ENCODE results near the gene KLF15. TPM values are rescaled to one million over a fixed set of nuclear protein-coding genes. Genes with fewer than 3 reads are reported as not detected.

The KLF15 gene
- total RNA-seq, 1 donor from 2014 or later = 0.67 TPM

DNA sequence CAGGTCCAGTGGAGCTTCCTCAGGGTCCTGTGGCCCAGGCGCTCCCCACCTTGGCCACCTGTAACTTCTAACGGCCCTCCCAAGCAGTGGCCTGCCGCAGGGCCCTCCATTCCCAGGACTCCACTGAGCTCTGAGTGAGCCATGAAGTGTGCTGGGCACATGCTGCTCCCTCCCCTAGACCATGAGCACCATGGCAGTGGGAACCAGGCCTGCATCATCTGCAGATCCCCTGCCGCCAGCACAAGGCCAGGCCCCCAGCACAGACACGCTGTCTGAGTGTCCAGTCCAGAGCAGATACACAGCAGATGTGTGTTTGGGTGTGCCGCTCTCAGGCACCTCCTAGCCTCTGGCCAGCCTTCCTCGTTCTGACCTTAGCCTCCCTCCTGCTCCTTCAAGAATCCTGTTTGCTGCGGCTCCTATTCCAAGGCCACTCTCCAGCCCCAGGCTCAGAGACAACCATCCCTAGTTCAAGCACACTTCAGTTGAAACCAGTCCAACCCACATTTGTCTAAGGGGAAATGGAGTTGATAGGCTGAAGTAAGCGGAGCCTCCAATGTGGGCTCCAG is 7.0 kb upstream of the KLF15 start:
- TF ChIP-seq, protein P1, sequence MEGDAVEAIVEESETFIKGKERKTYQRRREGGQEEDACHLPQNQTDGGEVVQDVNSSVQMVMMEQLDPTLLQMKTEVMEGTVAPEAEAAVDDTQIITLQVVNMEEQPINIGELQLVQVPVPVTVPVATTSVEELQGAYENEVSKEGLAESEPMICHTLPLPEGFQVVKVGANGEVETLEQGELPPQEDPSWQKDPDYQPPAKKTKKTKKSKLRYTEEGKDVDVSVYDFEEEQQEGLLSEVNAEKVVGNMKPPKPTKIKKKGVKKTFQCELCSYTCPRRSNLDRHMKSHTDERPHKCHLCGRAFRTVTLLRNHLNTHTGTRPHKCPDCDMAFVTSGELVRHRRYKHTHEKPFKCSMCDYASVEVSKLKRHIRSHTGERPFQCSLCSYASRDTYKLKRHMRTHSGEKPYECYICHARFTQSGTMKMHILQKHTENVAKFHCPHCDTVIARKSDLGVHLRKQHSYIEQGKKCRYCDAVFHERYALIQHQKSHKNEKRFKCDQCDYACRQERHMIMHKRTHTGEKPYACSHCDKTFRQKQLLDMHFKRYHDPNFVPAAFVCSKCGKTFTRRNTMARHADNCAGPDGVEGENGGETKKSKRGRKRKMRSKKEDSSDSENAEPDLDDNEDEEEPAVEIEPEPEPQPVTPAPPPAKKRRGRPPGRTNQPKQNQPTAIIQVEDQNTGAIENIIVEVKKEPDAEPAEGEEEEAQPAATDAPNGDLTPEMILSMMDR (IDR thresholded peaks at IDR 0.05; ENCODE audit: insufficient read depth, low read length, poor library complexity, severe bottlenecking) = no peak
- Histone ChIP-seq H3K27me3 (ENCODE audit: control insufficient read depth, insufficient read depth, low read length) (peaks cover 15% of the 10 kb centered on the region), H3K36me3 (ENCODE audit: control insufficient read depth, insufficient read depth, low read length) (no peaks in the 10 kb centered on the region), H3K4me3 (ENCODE audit: low read depth, low read length) (no peak overlapping the region)
- no peak for DNase-seq (ENCODE audit: low read depth)

DNA sequence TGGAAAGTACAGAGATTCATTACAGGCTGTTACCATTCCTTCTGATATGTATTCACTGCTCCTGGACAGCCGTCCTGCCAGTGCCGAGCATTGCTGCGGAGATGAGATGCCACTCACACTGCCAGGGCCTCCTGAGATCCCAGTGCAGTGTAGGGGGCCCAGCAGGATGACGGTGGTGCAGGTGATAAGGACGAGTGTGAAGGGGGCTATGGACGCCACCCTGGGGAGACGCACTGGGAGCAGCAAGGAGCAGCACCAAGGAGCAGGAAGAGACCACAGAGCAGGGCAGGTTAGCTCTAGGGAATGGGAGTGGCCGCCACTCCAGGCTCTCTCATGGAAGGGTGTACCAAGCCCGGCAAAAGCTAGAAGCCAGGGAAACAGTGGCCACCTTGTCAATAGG is 4.0 kb upstream of the KLF15 start:
- TF ChIP-seq, protein P1 (IDR thresholded peaks at IDR 0.05; ENCODE audit: insufficient read depth, low read length, poor library complexity, severe bottlenecking) = no peak
- Histone ChIP-seq H3K4me3 (ENCODE audit: low read depth, low read length) (no peak overlapping the region), H3K27me3 (ENCODE audit: control insufficient read depth, insufficient read depth, low read length) (peaks cover 37% of the 10 kb centered on the region), H3K36me3 (ENCODE audit: control insufficient read depth, insufficient read depth, low read length) (no peaks in the 10 kb centered on the region)
- DNase-seq (ENCODE audit: low read depth) = no peak

DNA sequence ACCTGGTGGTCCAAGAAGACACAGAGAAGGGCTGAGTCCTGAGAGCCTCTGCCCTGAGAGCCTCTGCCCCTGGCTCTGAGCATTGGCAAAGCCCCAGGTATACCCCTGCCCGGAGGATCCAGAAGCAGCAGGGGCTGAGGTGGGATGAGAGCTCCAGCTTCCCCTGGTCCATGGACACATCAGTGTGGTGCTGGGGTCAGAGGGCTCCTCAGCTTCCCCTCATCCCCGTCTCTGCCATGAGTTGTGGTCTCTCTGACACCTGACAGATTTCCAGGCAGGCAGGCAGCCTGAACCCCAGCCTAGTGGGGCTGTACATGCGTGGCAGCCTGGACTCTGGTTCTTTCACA is 3.5 kb upstream of the KLF15 start:
- Histone ChIP-seq H3K4me3 (ENCODE audit: low read depth, low read length) (no peak overlapping the region), H3K27me3 (ENCODE audit: control insufficient read depth, insufficient read depth, low read length) (peaks cover 42% of the 10 kb centered on the region), H3K36me3 (ENCODE audit: control insufficient read depth, insufficient read depth, low read length) (no peaks in the 10 kb centered on the region)
- TF ChIP-seq, protein P1 (IDR thresholded peaks at IDR 0.05; ENCODE audit: insufficient read depth, low read length, poor library complexity, severe bottlenecking) = no peak
- DNase-seq (ENCODE audit: low read depth) = no peak

DNA sequence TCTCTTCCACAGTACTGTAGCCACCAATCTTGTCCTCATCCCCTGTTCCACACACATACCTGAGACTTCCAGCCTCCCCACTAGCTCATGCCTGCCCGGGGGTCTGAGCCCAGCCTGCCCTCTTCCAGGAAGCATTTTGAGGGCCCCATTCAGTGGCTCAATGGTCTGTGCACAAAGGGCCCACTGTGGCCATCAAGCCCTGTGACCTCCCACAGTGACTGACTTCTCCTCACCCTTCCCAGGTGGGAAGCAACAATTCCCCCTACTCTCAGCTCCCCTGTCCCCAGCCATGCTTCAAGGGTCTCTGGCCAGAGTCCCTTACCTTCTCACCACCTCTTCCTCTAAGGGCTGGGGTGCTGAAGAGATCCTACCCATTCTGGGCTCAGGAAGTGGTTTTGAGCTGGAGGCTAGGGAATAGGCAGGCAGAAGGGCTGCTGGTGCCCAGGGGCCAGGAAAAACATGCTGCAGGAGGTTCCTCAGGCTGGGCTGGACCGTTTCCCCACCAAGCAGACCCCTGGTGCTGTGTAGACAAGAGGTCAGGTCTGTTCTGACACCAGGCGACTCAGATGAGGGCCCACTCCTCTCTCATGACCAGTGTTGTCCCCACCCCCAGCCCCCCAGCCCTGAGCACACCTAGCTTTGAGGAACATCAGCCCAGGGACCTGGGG is 3.0 kb upstream of the KLF15 start:
- Histone ChIP-seq H3K36me3 (ENCODE audit: control insufficient read depth, insufficient read depth, low read length) (no peaks in the 10 kb centered on the region), H3K27me3 (ENCODE audit: control insufficient read depth, insufficient read depth, low read length) (peaks cover 43% of the 10 kb centered on the region), H3K4me3 (ENCODE audit: low read depth, low read length) (no peak overlapping the region)
- TF ChIP-seq, protein P1 (IDR thresholded peaks at IDR 0.05; ENCODE audit: insufficient read depth, low read length, poor library complexity, severe bottlenecking) = no peak
- DNase-seq (ENCODE audit: low read depth) = no peak

DNA sequence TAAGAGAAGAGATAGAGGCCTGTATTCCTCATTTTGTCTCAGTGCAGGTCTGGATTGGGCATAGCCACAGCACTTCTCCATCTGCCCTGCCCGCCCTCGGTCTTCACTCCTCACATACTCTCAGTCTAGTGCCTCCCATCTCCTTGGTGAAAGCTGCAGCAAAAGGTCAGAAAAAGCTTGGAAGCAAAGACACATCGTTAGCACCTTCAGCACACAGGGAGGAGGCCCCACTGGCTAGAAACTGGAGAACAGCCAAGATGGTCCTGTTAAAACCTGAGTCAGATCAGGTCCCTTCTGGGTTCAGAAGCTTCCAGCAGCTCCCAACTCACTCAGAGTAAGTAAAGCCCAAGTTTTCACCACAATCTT is 1.6 kb upstream of the KLF15 start:
- Histone ChIP-seq H3K36me3 (ENCODE audit: control insufficient read depth, insufficient read depth, low read length) (no peaks in the 10 kb centered on the region), H3K27me3 (ENCODE audit: control insufficient read depth, insufficient read depth, low read length) (peaks cover 43% of the 10 kb centered on the region), H3K4me3 (ENCODE audit: low read depth, low read length) (no peak overlapping the region)
- DNase-seq (ENCODE audit: low read depth) = no peak
- TF ChIP-seq, protein P1 (IDR thresholded peaks at IDR 0.05; ENCODE audit: insufficient read depth, low read length, poor library complexity, severe bottlenecking) = no peak

All from kidney epithelial cell (primary cell).